OCI-LY7 (cell line): Measurements from ENCODE around the gene PES1.

Experiments used
- CTCF ChIP-seq: fragments of 200-600 bp; sonication (generic); conservative IDR thresholded peaks from 2 replicates; pipeline ENCODE4 v1.5.1; 2014; ENCODE audit warnings: mild to moderate bottlenecking, antibody characterized with exemption, low read length, moderate library complexity, mixed read lengths
- EZH2phosphoT487 ChIP-seq: fragments of 200-600 bp; sonication (generic); IDR thresholded peaks from 2 replicates; pipeline ENCODE4 v1.6.1; 2018; ENCODE audit warnings: low read depth, borderline replicate concordance, mild to moderate bottlenecking, mixed run types, antibody characterized with exemption, low read length, moderate library complexity, mixed read lengths

GRCh38 chr22:30604723-30605122, 13.0 kb upstream of the PES1 start:
- TF ChIP-seq CTCF (no peak), EZH2phosphoT487 (no peak)
